BJ (cell line): ENCODE measurements around the gene CIB4. TPM values are rescaled to one million over a fixed set of nuclear protein-coding genes. Genes with fewer than 3 reads are reported as not detected.

Experiments used
- CTCF ChIA-PET: fragments of 350-600 bp; formaldehyde crosslinking; extraction: SDS; loops from one replicate; lab custom pipeline; 2021; ENCODE audit warnings: antibody characterized with exemption, inconsistent platforms; lab: Yijun Ruan, JAX
- POLR2A ChIA-PET: fragments of 300-600 bp; sonication (Branson Sonifier 250); formaldehyde crosslinking; extraction: SDS; loops from one replicate; lab custom pipeline; 2021; ENCODE audit warnings: antibody characterized with exemption; lab: Charles Lee
- DNase-seq: peaks from one replicate; pipeline ENCODE4 v3.0.0-alpha.2; 2011; ENCODE audit warnings: low read depth
- H3K27me3 ChIP-seq: 2 replicates; pipeline ENCODE4 v1.6.0; 2011; ENCODE audit warnings: low read length; ENCODE audit not compliant: control insufficient read depth, insufficient read depth
- H3K36me3 ChIP-seq: 2 replicates; pipeline ENCODE4 v1.5.1; 2011; ENCODE audit warnings: low read length; ENCODE audit not compliant: control insufficient read depth, insufficient read depth
- H3K4me3 ChIP-seq: 2 replicates; pipeline ENCODE4 v1.5.1; 2011; ENCODE audit warnings: low read depth, mild to moderate bottlenecking, control low read depth, low read length
- CTCF ChIP-seq: IDR thresholded peaks from 2 replicates; pipeline ENCODE4 v1.5.1; 2011; ENCODE audit warnings: low read depth, mild to moderate bottlenecking, control low read depth, inconsistent platforms, low read length, moderate library complexity; ENCODE audit not compliant: insufficient read depth
- polyA plus RNA-seq: library from polyadenylated mRNA; depleted of rRNA; stranded (reverse); fragments of >200 nt; gene quantifications from 2 replicates; pipeline ENCODE4 v1.2.3, GENCODE V29; 2011

Gene CIB4
- polyA plus RNA-seq, 1 experiment = not detected

DNA sequence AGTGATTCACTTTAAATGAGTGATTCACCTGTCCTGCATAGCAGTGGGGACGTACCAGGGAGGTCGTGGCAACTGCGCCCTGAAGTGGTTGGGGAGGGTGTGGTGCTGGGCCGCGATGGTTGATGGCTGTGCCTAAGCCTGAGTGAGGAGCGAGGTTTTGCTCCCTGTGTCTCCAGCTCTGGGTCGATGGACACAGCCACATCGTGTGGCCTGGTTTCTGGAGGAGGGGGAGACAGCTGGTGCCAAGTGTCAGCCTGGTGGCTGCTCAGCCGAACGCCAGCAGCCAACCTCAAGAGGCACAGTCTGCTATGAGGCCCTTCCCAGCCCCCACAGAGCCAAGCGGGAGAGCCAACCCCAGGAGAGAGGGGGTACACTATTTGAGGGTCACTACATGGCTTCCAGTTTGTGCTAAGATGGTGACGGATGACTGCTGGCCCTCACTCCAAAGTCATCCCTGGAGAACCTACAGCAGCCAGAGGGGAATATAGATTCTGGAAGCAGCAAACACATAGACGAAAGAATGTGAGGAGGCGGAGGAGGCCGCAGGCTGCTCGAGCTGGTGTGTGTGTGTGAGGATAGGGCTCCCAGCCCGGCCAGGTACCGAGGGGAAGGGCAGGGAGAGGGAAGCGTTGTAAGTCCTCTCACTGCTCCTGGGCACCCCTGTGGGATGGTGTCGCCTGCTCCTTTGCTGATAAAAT, 104.6 kb downstream of the CIB4 start:
- DNase-seq = no peak
- CTCF ChIA-PET = no interaction called here
- no peak for TF ChIP-seq CTCF

DNA sequence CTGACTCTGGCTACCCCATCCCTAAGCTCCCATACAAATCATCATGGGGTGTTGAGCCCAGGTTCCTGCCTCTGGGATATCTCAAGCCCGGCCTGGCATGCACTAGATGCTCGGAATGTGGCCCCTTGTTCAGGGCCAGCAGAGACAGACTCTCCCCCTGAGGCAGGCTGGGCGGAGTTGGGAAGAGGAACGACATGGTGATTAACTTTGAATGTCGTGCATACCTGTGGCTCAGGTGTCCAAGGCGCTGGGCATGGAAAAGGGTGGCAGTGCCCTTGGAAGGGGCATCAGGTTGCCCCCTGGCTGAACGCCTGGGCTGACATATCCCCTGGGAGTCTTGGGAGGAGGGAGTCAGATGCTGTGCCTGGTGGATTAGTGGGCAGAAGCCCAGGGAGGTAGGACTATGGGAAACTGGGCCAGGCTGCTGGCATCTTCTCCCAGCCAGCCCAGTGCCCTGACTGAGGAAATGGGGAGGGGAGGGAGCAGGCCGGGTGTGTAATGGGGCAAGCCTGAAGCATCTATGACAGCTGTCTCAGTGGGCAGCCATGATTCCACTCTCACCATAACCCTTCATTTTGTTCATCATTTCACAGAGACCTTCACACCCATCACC, 105.4 kb downstream of the CIB4 start:
- no peak for DNase-seq
- Histone ChIP-seq H3K36me3 (no peaks in the 10 kb centered on the region), H3K4me3 (no peak overlapping the region), H3K27me3 (peaks cover 5% of the 10 kb centered on the region; the same call in 1 of the 2 replicates)
- no peak for TF ChIP-seq CTCF
- POLR2A ChIA-PET = no interaction called here
- CTCF ChIA-PET = no interaction called here

More for the DNA sequence above, 104.6 kb downstream of the CIB4 start:
- H3K27me3 ChIP-seq = peaks cover 5% of the 10 kb centered on the region; the same call in 1 of the 2 replicates
- no peaks in the 10 kb centered on the region for H3K36me3 ChIP-seq
- no peak overlapping the region for H3K4me3 ChIP-seq
- POLR2A ChIA-PET = no interaction called here

DNA sequence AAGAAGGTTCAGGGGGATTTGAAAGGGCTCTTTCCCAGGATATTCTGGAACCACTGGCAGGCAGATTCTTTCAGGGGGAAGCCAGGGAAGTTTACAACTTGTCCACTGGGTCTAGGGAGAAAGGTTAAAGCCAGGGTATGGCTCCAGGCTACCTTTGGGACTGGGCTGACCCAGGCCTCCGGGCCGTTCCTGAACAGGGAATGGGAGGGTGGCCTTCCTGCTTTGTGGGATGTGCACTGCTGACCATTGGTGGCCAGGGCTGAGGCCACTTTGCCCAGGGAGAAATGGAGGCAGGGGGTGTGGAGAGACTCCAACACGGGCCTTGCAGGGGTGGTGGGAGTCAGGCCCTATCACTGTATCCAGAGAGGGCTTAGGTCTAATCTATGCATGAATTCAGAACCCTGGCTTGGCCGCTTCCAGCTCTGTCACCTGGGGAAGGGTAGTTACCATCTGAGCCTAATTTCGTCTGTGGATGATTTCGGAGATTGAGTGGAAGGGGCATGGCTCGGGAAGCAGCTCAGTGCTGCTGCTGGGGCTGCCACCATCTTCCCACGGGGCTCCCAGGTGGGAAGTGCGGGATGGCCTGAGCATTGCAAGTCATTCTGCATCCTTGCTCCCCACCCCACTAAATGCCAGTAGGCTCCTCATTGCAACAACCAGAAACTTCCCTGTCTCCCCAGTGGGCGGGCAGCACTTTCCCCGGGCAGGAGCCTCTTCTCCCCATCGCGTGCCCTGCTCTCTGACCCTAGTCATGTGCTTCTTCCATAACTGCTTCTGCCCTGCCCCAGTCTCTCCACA, 106.1 kb downstream of the CIB4 start:
- DNase-seq = no peak
- no peak for TF ChIP-seq CTCF
- H3K36me3 ChIP-seq = no peaks in the 10 kb centered on the region
- peaks cover 7% of the 10 kb centered on the region for H3K27me3 ChIP-seq
- ChIA-PET CTCF (no interaction called here), POLR2A (no interaction called here)
- no peak overlapping the region for H3K4me3 ChIP-seq

GRCh38 chr2:26534098-26534864, 106.9 kb downstream of the CIB4 start:
- no peak overlapping the region for H3K4me3 ChIP-seq
- ChIA-PET POLR2A (no interaction called here), CTCF (no interaction called here)
- H3K36me3 ChIP-seq = no peaks in the 10 kb centered on the region
- peaks cover 7% of the 10 kb centered on the region for H3K27me3 ChIP-seq
- DNase-seq = no peak
- no peak for TF ChIP-seq CTCF

DNA sequence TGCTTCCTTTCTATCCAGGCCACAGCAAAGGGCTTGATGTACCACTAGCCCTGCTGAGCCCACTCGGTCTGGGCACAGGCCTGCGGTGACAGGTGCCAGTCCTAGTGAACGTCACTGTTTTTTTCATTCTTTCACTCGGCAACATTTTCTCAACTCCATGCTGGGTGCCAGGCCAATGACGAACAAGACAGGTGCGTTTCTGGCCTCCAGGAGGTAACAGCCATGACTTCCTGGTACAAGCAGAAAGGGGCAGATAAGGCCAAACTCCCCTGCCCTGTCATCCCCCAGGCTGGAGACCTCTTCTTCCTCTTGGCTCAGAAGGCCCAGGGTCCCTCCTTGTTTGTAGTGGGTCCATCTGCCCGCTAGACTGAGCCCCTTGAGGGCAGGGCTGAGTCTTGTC, 107.5 kb downstream of the CIB4 start:
- H3K27me3 ChIP-seq = peaks cover 9% of the 10 kb centered on the region
- CTCF ChIA-PET = no interaction called here

More for the DNA sequence above, 107.5 kb downstream of the CIB4 start:
- TF ChIP-seq CTCF = no peak
- no peak for DNase-seq
- POLR2A ChIA-PET = no interaction called here
- Histone ChIP-seq H3K4me3 (no peak overlapping the region), H3K36me3 (no peaks in the 10 kb centered on the region)
